ENCODE results near the gene ADAM15. TPM values are rescaled to one million over a fixed set of nuclear protein-coding genes. Genes with fewer than 3 reads are reported as not detected.
A peak's percentile ranks its signal among the peaks of the same experiment; 100 is the strongest.

The ADAM15 gene
- total RNA-seq, 1 donor from 2014 or later: 82.2 TPM

- Mint-ChIP-seq H3K27me3 (ENCODE audit: low read depth) (peaks cover 21% of the 10 kb centered on the region), H3K4me1 (peaks cover 26% of the 10 kb centered on the region), H3K4me3 (peak overlapping the region; percentile 79), H3K36me3 (ENCODE audit: low read depth) (no peaks in the 10 kb centered on the region), H3K27ac (ENCODE audit: unreplicated experiment) (no peak overlapping the region), H3K9me3 (no peaks in the 10 kb centered on the region)
- DNase-seq (ENCODE audit: low read depth, low spot score): peak; percentile 76
- TF ChIP-seq CTCF (conservative IDR thresholded peaks at IDR 0.05): peak; percentile 72
Measured at GRCh38 chr1:155070721-155071569, 19.8 kb downstream of the ADAM15 start.

GRCh38 chr1:155071701-155072100 is 20.6 kb downstream of the ADAM15 start:
- no peak for DNase-seq (ENCODE audit: low read depth, low spot score)
- no peaks in the 10 kb centered on the region for H3K36me3 Mint-ChIP-seq (ENCODE audit: low read depth)
- peak overlapping the region; percentile 86 for H3K27ac Mint-ChIP-seq (ENCODE audit: unreplicated experiment)
- H3K9me3 Mint-ChIP-seq: no peaks in the 10 kb centered on the region
- peaks cover 29% of the 10 kb centered on the region for H3K4me1 Mint-ChIP-seq
- peaks cover 25% of the 10 kb centered on the region for H3K27me3 Mint-ChIP-seq (ENCODE audit: low read depth)
- TF ChIP-seq CTCF (conservative IDR thresholded peaks at IDR 0.05): no peak
- peak overlapping the region; percentile 79 for H3K4me3 Mint-ChIP-seq

- H3K9me3 Mint-ChIP-seq: no peaks in the 10 kb centered on the region
- no peaks in the 10 kb centered on the region for H3K36me3 Mint-ChIP-seq (ENCODE audit: low read depth)
- peaks cover 28% of the 10 kb centered on the region for H3K4me1 Mint-ChIP-seq
- DNase-seq (ENCODE audit: low read depth, low spot score): no peak
- no peak overlapping the region for H3K27ac Mint-ChIP-seq (ENCODE audit: unreplicated experiment)
- peak overlapping the region; percentile 79 for H3K4me3 Mint-ChIP-seq
- peaks cover 34% of the 10 kb centered on the region for H3K27me3 Mint-ChIP-seq (ENCODE audit: low read depth)
- TF ChIP-seq CTCF (conservative IDR thresholded peaks at IDR 0.05): no peak
Measured at GRCh38 chr1:155072531-155073289, 21.6 kb downstream of the ADAM15 start.

GRCh38 chr1:155073377-155074242 is 22.5 kb downstream of the ADAM15 start:
- Mint-ChIP-seq H3K9me3 (no peaks in the 10 kb centered on the region), H3K4me3 (no peak overlapping the region), H3K36me3 (ENCODE audit: low read depth) (no peaks in the 10 kb centered on the region), H3K27ac (ENCODE audit: unreplicated experiment) (no peak overlapping the region), H3K4me1 (peaks cover 28% of the 10 kb centered on the region), H3K27me3 (ENCODE audit: low read depth) (peaks cover 43% of the 10 kb centered on the region)
- no peak for TF ChIP-seq CTCF (conservative IDR thresholded peaks at IDR 0.05)
- no peak for DNase-seq (ENCODE audit: low read depth, low spot score)

- DNase-seq (ENCODE audit: low read depth, low spot score): no peak
- H3K9me3 Mint-ChIP-seq: no peaks in the 10 kb centered on the region
- no peak for TF ChIP-seq CTCF (conservative IDR thresholded peaks at IDR 0.05)
- no peak overlapping the region for H3K27ac Mint-ChIP-seq (ENCODE audit: unreplicated experiment)
- peaks cover 33% of the 10 kb centered on the region for H3K4me1 Mint-ChIP-seq
- H3K4me3 Mint-ChIP-seq: peak overlapping the region; percentile 56
- no peaks in the 10 kb centered on the region for H3K36me3 Mint-ChIP-seq (ENCODE audit: low read depth)
- peaks cover 54% of the 10 kb centered on the region for H3K27me3 Mint-ChIP-seq (ENCODE audit: low read depth)
Measured at GRCh38 chr1:155075535-155075934, 24.4 kb downstream of the ADAM15 start.

All from neural crest cell (in vitro differentiated cells).